ENCODE measurements around the gene ERFL. TPM values are rescaled to one million over a fixed set of nuclear protein-coding genes. Genes with fewer than 3 reads are reported as not detected.
"Not testable (repeated sequence)": the region's sequence is repeated elsewhere in the genome, so short reads cannot be mapped to it uniquely, and the experiment has no call there.

Gene ERFL
- total RNA-seq, 1 experiment from 2014 or later = not detected

DNA sequence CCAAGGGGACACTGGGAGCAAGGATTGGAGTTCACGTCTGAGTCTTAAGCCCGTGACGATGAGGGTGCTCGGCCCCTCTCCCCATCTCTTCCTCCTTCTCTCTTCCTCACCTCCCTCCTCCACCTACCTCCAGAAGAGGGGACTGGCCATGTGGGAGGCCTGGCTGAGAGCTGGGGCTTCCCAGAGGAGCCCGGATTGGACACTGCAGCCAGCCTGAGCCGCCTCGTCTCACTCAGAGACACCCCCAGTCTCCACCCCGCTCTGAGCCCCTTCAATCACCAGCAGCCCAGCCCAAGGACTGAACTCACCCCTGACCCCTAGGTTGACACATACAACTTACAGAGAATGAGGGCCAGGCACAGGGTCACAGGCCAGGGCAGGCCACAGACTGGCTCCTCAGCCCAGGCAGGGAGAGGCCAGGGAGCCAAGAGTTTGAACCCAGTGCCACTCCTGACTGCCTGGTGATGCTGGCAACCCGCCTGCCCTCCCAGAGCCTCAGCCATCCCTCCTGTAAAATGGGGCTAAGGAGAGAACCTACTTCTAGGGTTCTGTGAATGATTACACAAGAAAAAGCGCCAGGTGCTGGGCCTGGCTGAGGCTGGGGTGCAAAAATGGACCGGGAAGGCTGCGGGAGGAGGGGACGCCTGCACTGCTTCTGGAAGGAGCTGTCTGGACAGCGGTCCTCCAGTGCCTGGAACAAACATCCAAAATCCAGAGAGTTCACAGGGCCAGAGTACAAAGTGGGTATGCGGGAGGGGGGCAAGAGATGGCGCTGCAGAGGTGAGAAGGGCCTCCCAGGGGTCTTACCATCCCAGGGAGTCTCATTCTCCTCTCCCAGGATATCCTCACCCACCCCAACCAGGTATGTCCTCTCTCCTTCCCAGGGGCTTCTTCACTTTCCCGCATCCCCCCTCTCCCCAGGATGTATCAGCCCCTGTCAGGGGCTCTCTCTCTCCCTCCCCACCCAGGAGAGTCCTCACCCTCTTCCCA lies 50.0 kb downstream of the ERFL start:
- no peak for DNase-seq (ENCODE audit: low read depth)

DNA sequence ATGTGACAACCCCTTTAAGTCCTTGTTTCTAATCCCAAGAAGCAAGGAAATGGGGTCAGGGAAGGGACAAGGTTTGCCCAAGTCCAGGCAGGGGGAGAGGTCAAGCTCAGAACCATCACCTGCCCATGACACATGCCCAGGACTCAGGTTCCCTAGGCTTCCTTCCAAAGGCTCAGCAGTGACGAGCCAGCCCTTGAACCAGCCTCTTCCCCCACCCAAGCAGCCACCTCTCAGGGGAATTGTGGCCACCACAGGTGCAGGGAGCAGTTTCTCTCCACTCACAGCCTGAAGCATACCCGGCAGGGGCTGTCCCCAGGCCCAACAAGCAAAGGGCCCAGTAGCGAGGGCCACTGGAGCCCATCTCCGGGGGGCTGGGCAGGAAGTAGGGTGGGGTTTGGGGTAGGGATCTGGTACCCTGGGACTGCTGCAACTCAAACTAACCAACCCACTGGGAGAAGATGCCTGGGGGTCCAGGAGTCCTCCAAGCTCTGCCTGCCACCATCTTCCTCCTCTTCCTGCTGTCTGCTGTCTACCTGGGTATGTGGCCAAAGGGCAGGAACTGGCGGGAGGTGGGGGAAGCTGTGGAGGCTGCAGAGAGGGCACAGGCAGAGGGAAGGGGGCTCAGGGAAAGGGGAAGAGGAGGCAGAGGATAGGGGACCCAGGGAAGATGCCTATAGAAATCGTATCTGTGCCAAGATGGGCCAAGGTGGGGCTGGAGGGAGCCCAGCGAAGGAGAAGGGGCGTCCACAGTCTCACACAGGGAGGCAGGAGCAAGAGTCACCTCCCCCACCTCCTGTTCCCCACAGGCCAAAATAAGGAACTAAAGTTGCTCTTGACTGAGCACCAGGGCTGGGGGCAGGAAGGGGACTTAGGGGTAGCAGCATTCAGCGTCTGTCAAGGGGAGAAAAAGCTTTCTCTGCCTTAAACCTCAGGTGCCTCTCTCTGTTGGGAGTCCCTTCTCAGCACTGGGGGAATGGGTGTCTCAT lies 51.1 kb downstream of the ERFL start, which contains the start of gene CD79A:
Gene CD79A (plus strand): TSS at position 433 of the 986 bp plus-strand sequence. CDS start 26 bp downstream, at position 459.
- no peak for DNase-seq (ENCODE audit: low read depth)

DNA sequence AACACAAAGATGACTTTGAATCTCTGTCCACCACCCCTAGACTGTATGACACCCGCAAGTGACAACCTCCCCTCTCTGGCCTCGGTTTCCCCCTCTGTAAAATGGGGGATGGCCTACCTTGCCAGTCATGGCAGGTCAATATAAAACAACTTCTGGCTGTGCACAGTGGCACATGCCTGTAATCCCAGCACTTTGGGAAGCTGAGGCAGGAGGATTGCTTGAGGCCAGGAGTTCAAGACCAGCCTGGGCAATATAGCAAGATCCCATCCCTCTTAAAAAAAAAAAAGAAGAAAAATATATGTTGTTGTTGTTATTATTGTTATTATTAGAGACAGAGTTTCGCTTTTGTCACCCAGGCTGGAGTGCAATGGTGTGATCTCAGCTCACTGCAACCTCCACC lies 52.3 kb downstream of the ERFL start:
- not testable (repeated sequence) for DNase-seq (ENCODE audit: low read depth)

DNA sequence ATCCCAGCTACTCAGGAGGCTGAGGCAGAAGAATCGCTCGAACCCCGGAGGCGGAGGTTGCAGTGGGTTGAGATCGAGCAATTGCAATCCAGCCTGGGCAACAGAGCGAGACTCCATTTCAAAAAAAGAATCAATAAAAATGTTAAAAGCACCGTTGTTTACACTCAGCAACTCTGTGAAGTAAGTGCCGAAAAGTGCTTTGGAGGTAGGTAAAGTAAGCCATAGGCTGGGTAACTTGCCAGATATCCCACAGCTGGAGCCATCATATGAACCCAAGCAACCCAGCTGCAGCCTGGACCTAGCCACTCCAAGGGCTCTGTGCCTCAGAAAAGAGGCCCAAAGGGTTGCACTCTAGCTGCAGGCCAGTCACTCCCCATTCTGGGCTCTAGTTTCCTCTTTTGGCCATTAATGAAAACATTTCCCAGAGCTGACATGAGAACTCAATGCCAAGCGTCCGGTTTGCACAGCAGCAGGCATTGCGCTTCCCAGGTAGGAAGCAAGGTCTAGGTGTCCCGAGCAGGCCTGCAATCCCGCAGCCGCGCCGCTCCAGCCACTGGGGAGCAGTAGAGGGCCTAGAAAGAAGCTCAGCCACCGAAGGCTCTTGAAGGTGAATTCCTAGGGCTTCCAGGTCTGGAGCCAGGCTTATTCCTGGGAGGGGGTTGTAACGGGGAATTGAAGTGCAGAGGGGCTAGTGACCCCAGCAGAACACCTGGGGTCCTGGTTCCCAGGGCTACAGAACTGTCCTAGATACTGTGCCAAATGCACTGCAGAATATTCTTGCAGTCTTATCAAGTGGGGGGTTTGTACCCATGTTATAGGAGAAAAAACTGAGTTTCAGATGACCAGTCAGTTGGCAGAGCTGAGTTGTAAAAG lies 55.2 kb downstream of the ERFL start:
- peak; percentile 56 for DNase-seq (ENCODE audit: low read depth)

DNA sequence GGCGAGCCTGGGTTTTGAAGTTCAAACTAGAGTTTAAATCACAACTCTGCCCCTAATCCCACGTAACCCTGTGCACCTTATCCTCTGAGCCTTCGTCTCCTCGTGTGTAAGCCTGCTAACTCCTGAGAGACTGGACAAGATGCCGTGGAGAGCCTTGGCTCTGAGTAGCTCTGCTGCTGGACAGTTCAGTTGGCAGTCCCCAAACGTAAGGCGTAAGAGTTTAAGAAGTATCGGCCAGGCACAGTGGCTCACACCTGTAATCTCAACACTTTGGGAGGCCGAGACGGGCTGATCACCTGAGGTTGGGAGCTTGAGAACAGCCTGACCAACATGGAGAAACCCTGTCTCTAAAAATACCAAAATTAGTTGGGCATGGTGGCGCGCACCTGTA lies 55.9 kb downstream of the ERFL start:
- no peak for DNase-seq (ENCODE audit: low read depth)

DNA sequence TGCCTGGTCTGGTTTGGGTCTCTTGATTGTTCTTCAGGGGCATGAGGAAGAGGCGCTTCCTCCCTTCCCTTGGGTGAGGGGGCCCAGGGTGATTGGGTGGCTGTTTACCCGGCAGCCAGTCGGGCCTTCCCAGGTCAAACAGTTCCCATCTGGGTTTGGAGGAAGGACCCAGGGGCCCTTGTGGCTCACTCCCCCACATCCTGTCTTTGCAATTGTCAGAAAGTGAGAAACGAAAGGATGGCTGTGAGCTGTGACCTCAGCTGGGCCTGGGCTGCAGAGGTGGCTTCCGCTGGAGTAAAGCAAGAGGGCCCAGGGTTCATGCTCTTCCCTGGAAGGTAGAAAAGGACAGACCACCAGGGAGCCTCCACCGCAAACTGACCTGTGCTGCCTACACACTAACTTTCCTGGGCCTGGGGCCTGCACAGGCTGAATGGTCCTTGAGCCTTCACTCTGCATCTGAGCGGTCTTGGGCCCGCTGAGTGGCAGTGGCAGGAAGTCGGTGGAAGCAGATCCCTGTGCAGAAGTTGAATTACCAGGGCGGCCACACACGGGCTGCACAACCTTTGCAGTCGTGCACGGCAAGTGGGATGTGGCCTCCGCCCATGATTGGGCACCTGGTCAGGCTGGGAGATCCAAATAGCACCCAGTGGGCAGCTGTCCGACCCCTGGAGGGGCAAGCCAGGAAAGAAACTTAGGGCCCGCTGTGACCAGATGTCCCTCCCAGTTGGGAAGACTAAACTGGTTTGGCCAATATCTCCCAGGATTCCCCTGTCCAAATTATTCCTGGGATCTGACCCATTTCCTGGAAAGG lies 56.5 kb downstream of the ERFL start:
- no peak for DNase-seq (ENCODE audit: low read depth)

DNA sequence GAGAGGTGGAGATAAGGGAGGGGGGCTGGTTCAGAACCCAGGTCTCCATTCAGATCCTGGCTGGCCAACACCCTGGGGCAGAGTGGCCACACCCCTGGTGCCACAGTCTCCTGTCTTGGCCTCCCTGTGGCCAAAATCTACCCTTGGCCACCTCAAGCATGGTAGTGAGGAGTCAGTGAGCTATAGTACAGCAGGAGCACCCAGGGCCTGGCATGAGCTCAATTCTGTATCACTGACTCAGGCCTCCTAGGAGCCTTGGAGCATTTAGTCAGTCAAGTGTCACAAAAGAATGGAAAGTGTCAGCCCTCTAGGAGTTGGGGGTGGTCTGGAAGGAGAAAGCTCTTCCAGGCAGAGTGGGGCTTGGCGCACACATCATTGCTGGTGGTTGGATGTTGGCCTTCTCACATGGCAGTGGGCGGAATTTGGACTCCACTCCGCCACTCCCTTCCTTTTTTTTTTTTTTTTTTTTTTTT lies 57.8 kb downstream of the ERFL start:
- peak; percentile 35 for DNase-seq (ENCODE audit: low read depth)

DNA sequence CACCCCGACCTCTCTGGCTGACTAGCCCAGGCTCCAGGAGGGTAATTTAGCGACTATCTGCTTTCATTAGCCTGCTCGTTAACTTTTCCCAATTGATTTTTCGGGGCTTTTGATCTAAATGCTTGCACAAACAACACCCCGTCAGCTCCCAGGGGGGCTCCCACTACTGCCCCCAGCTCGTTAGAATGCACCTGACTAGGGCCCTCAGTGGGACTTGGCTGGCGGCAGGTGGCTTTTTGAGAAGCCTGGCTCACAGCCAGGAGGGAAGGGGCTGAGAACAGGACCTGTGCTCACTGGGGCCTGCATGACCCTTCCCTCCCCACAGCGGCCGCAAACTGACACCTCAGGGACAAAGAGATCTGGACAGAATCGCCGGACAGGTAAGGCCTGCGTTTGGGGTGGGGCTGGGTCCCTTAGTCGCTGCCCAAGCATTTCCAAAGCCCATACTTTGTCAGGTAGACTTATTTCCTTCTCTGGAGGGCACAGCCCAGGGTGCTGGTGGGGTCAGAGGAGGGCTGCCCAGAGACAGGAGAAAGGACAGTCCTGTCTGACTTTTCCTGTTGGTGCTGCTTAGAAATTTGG lies 58.8 kb downstream of the ERFL start:
- DNase-seq (ENCODE audit: low read depth) = no peak

DNA sequence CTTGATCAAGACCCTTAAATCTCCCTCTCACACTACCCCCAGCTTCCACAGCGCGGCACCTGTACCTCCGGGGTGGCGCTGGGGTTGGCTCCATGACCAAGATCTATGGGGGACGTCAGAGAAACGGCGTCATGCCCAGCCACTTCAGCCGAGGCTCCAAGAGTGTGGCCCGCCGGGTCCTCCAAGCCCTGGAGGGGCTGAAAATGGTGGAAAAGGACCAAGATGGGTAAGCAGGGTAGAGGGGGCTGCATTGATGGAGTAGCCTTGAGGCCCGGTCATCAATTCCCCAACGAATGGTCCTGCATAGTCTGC lies 59.3 kb downstream of the ERFL start:
- no peak for DNase-seq (ENCODE audit: low read depth)

DNA sequence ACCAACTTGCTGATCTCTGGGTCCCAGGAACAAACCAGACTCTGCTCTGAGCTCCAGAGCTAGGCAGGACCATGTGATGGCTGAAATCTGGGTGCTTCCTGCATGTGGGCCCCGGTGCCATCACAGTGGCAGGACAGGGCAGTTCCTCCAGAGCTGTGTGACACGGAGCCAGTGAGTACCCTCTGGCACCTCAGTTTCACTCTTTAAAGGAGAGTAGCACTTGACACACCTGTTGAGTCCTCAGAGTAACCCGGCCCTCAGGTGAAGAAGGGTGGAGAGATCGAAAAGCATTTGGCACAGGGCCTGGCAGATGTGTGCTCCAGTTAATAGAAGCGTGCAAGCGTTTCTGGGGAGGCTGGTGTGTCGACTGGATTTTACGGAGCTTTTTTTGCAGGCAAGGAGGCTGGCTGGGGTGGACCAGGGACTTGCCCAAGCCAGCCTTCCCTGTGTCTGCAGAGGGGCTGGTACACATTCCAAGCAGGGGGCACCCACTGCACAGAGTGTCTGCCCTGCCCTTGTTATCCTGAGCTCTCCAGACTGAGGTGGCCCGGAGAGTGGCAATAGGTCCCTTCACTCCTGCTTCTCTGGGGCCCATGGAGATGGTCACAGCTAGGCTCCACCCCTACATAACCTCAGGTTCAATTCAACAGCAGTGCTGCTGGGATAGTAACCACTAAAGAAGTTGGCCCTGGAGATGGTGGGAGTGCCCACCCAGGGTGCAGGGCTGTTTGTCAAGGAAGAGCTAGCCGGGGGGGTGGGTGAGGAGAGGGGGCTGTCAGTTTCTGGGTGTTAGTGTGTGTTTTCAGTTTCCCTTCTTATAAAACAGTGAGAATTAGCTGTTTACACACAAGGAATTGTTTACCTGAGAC lies 59.9 kb downstream of the ERFL start:
- DNase-seq (ENCODE audit: low read depth) = no peak

DNA sequence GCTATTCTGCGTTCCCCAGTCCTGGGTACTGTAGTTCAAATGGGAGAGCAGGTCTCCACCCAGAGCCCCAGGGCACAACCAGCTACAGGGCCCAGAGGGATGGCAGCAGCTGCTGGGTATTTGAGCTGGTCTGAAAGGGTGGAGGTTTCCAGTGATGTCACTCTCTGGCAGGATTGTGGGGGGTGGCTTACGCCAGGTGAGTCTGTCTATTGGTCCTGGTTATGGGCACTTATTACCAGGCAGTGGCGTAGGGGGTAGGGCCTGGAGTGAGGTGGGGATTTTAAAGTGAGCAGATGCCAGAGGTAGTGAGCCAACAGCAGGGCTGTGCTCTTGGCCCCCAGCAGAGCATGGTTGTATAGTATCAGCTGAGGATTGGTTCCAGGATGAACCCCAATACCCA lies 62.0 kb downstream of the ERFL start:
- no peak for DNase-seq (ENCODE audit: low read depth)

DNA sequence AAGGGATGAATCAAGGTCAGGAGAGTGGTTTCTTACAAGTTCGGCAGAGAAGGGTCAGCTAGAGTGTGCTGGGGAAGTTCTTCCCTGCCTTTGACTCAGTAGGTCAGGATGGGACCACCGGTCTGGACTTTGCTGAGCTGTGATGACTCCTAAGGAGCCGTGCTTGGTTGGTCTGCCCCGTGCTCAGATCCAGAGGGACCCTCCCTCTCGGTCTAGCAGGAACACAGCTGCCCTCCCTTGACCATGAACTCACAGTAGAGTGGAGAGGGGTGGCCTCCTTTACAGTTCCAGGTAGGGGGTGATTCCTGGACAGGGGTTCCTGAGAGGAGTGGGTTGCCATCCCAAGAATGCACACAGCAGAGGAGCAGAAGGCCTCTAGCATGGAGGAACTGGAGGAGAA lies 63.9 kb downstream of the ERFL start:
- DNase-seq (ENCODE audit: low read depth) = no peak

DNA sequence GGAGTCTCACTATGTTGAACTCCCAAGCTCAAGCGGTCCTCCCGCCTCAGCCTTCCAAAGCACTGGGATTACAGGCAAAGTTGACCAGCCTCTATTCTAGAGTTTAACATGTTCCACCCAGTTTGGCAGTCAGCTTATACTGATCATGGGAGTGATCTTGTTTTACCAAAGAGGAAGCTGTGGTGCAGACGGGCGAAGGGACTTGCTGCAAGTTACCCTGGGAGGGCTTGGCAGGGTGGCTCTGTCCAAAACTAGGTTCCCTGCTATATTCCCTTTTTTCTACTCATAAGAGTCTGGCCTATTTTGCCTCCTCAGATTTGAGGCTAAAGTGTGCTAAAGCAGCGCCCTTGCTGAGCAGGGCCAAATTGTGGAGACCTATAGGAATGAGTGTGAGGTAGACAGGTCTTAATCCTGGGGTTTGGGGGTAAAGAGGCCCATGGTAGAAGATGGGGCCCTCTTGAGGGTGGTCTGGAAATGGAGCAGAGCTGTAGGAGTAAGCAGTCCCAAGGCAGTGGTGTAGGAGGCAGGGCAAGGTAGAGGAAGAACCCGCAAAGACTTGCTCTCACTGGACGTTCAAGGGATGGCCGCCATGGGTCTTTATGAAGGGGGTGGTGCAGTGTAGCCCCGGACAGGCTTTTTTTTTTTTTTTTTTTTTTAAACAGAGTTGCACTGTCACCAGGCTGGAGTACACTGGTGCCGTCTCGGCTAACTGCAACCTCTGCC lies 64.9 kb downstream of the ERFL start:
- DNase-seq (ENCODE audit: low read depth) = no peak

DNA sequence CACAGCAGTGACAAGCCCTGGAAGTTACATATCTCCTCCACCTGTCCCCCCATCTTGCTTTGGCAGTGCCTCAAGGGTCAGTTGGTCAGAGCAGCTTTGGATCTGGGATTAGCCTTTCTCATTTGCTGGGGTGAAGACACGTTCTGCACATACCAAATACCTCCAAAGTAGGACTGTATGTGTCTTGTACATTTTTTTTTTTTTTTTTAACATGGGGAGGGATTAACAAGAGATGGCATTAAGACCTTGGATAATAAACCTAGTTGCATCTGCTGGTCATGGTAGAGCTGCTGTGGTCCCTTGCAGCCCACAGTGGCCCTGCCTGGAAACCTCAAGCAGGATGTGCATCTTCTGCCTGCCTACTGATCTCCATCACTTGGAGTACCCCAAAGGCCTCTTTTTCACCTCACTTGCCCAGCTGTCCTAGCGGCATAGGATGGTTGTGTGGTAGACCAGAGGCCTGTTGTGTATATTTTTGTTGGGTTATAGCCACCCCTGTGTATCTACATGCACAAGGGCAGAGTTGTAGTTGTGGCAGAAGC lies 65.7 kb downstream of the ERFL start:
- no peak for DNase-seq (ENCODE audit: low read depth)

DNA sequence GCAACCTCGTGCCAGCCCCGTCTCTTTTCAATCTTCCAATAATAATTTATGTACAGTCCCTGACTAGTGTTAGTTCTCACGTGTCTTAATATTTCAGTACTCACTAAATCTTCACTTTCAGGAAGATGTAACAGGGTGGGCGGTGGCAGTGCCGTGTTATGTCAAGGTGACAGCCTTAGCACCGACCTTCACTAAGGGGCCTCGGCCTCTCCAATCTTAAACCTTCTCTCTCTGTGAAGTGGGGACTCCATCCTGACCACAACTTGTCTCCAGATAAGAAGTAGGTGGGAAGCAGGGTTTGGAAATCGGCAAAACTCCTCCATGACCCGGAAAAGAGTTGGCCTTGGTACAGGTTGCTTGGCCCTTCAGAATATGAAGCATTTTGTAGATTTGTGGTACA lies 66.4 kb downstream of the ERFL start:
- no peak for DNase-seq (ENCODE audit: low read depth)

DNA sequence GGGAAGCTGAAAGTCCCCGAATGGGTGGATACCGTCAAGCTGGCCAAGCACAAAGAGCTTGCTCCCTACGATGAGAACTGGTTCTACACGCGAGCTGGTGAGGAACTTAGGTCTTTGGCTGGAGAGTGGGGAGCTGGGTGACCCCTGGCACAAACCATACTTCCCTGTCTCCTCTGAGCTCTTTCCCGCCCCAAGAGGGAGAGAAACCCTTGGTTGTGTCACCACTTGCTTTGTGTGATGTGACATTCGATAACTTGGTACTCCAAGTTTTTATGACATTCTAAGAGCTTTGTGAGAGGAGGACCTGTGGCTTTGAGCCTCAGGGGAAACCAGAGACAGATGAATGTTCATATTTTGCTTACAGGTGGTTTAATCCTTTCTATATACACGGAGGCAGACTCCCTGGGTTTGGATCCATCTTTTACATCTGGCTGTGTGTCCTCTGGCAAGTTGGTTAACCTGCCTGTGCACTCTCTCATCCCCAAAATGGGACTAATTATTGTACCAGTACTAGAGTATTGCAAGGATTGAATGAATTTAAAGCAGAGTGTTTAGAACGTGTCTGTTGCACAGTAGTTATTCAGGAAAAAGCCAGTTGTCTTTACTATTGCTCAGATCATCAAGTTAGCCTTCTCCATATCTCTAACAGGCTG lies 67.0 kb downstream of the ERFL start:
- no peak for DNase-seq (ENCODE audit: low read depth)

DNA sequence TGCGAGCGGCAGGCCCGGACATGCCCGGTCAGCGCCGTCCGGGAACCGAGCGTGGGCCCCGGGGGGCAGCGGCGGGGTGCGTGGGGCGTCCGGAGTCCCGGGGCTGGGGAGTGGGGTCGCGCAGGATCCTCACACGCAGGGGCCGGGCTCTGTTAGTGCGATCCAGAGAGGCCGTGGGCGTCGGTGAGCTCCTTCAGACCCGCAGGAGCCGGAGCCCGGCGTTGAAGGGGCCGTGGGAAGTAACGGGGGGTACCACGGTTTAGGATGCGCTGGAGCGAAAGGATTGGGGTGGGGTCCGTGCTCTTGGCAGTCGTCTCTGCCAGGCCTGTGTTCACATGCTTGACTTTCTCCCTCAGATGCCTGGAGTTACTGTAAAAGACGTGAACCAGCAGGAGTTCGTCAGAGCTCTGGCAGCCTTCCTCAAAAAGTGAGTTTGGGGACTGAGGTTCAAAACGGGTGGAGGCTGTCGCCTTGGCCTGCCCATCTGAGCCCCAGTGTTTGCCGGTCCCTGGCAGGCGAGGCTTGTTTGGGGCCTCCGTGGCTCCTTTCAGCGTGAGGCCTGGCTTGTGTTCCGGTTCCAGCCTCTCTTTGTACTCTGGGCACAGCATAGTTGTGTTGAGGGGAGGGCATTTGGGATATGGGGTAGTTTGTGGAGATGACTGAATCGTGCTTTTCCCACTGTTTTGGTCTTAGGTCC lies 67.7 kb downstream of the ERFL start:
- DNase-seq (ENCODE audit: low read depth) = no peak
